ENCODE data around the gene YPEL1.

- TF ChIP-seq, protein P1, sequence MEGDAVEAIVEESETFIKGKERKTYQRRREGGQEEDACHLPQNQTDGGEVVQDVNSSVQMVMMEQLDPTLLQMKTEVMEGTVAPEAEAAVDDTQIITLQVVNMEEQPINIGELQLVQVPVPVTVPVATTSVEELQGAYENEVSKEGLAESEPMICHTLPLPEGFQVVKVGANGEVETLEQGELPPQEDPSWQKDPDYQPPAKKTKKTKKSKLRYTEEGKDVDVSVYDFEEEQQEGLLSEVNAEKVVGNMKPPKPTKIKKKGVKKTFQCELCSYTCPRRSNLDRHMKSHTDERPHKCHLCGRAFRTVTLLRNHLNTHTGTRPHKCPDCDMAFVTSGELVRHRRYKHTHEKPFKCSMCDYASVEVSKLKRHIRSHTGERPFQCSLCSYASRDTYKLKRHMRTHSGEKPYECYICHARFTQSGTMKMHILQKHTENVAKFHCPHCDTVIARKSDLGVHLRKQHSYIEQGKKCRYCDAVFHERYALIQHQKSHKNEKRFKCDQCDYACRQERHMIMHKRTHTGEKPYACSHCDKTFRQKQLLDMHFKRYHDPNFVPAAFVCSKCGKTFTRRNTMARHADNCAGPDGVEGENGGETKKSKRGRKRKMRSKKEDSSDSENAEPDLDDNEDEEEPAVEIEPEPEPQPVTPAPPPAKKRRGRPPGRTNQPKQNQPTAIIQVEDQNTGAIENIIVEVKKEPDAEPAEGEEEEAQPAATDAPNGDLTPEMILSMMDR (IDR thresholded peaks at IDR 0.05), result no peak
- no peak for TF ChIP-seq POLR2A (IDR thresholded peaks at IDR 0.05)
Observed at GRCh38 chr22:21766691-21767462, 31.3 kb upstream of the YPEL1 start.

Data from heart left ventricle (tissue), 13 donors.